ENCODE results near the gene PTPRE. TPM values are rescaled to one million over a fixed set of nuclear protein-coding genes. Genes with fewer than 3 reads are reported as not detected.

Gene PTPRE
- total RNA-seq, 1 experiment from 2014 or later = 0.70 TPM

DNA sequence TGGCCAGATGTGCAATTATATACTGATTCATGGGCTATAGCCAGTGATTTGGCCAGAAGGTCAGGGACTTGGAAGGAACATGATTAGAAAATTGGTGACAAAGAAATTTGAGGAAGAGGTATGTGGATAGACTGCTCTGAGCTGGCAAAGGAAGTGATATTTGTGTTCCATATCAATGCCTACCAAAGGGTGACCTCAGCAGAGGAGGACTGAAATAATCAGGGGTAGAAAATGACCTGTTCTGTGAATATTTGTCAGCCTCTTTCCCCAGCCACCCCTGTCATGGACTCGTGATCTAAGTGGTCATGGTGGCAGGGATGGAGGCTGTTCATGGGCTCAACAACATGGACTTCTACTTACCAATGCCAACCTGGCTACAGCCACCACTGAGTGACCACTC, 47.0 kb downstream of the PTPRE start:
- no peak overlapping the region for H3K27ac ChIP-seq (ENCODE audit: insufficient read length, low read depth, low read length)

More for the DNA sequence above, 47.0 kb downstream of the PTPRE start:
- TF ChIP-seq, protein P1, sequence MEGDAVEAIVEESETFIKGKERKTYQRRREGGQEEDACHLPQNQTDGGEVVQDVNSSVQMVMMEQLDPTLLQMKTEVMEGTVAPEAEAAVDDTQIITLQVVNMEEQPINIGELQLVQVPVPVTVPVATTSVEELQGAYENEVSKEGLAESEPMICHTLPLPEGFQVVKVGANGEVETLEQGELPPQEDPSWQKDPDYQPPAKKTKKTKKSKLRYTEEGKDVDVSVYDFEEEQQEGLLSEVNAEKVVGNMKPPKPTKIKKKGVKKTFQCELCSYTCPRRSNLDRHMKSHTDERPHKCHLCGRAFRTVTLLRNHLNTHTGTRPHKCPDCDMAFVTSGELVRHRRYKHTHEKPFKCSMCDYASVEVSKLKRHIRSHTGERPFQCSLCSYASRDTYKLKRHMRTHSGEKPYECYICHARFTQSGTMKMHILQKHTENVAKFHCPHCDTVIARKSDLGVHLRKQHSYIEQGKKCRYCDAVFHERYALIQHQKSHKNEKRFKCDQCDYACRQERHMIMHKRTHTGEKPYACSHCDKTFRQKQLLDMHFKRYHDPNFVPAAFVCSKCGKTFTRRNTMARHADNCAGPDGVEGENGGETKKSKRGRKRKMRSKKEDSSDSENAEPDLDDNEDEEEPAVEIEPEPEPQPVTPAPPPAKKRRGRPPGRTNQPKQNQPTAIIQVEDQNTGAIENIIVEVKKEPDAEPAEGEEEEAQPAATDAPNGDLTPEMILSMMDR (conservative IDR thresholded peaks at IDR 0.05) = no peak
- Histone ChIP-seq H3K4me1 (ENCODE audit: insufficient read depth, low read length) (no peaks in the 10 kb centered on the region), H4K5ac (ENCODE audit: insufficient read length, low read depth, low read length) (no peak overlapping the region), H3K18ac (ENCODE audit: insufficient read length, low read depth, low read length) (no peak overlapping the region), H4K91ac (ENCODE audit: insufficient read length, low read depth, low read length) (no peak overlapping the region), H3K4me2 (ENCODE audit: insufficient read depth, insufficient read length, low read length) (no peak overlapping the region), H4K20me1 (ENCODE audit: control insufficient read depth, insufficient read depth, insufficient read length) (no peaks in the 10 kb centered on the region), H3K14ac (ENCODE audit: insufficient read depth, low read length) (no peak overlapping the region), H2BK120ac (ENCODE audit: low read depth, low read length, poor library complexity, severe bottlenecking) (no peak overlapping the region), H3K23ac (ENCODE audit: insufficient read length, low read depth, low read length) (no peak overlapping the region), H3K4ac (ENCODE audit: low read depth, low read length) (no peak overlapping the region), H2BK12ac (ENCODE audit: insufficient read length, low read depth, low read length) (no peak overlapping the region), H2BK20ac (ENCODE audit: low read depth, low read length, poor library complexity, severe bottlenecking) (no peak overlapping the region), H2AFZ (ENCODE audit: low read length) (no peak overlapping the region), H3K23me2 (ENCODE audit: insufficient read length, low read depth, low read length, poor library complexity, severe bottlenecking) (no peaks in the 10 kb centered on the region), H3K9ac (ENCODE audit: extremely low read depth, insufficient read length, low read length) (no peak overlapping the region), H3K79me2 (ENCODE audit: insufficient read depth, low read length) (no peaks in the 10 kb centered on the region; the same call in 1 of the 2 replicates), H2BK15ac (ENCODE audit: low read depth, low read length) (no peak overlapping the region), H3K9me3 (ENCODE audit: control insufficient read depth, low read depth, low read length) (no peaks in the 10 kb centered on the region), H3K27me3 (ENCODE audit: insufficient read depth, low read length) (no peaks in the 10 kb centered on the region), H2AK5ac (ENCODE audit: insufficient read length, low read length) (no peak overlapping the region), H4K8ac (replicated peaks; ENCODE audit: insufficient read length, low read depth, low read length) (no peak overlapping the region), H3K56ac (ENCODE audit: insufficient read length, low read depth, low read length) (no peak overlapping the region), H3T11ph (ENCODE audit: low read length) (no peak overlapping the region), H2BK5ac (ENCODE audit: insufficient read length, low read length) (no peak overlapping the region), H3K79me1 (ENCODE audit: insufficient read depth, low read depth, low read length, poor library complexity, severe bottlenecking) (no peaks in the 10 kb centered on the region)
- H3K4me3 Mint-ChIP-seq = no peak overlapping the region
- no peaks in the 10 kb centered on the region; a peak in 2 of 5 replicates for H3K9me3 Mint-ChIP-seq
- WGBS (ENCODE audit: extremely low coverage, insufficient read length, low lambda C conversion rate) = no CpG with 5 or more reads among the region's 1 CpG
- no peaks in the 10 kb centered on the region for H3K36me3 Mint-ChIP-seq (ENCODE audit: insufficient read depth in 1 of 3, low read depth in 3 of 3)
- no peak for DNase-seq
- peaks cover 2% of the 10 kb centered on the region for H3K27me3 Mint-ChIP-seq (ENCODE audit: low read depth)
- peaks cover 2 to 3% of the 10 kb centered on the region in 2 experiments; a peak in 1 of 4 replicates for H3K4me1 Mint-ChIP-seq
- H3K27ac Mint-ChIP-seq = no peak overlapping the region

Data from H9 (cell line).